GM21367 (cell line): ENCODE data around the gene PRAMEF1.
"Not testable (repeated sequence)": the region's sequence is repeated elsewhere in the genome, so short reads cannot be mapped to it uniquely, and the experiment has no call there.

Experiments used
- ATAC-seq: cut with Tn5 transposase; IDR thresholded peaks from one replicate; pipeline ENCODE4 v1.9.1; 2021; ENCODE audit not compliant: unreplicated experiment

The PRAMEF1 gene

DNA sequence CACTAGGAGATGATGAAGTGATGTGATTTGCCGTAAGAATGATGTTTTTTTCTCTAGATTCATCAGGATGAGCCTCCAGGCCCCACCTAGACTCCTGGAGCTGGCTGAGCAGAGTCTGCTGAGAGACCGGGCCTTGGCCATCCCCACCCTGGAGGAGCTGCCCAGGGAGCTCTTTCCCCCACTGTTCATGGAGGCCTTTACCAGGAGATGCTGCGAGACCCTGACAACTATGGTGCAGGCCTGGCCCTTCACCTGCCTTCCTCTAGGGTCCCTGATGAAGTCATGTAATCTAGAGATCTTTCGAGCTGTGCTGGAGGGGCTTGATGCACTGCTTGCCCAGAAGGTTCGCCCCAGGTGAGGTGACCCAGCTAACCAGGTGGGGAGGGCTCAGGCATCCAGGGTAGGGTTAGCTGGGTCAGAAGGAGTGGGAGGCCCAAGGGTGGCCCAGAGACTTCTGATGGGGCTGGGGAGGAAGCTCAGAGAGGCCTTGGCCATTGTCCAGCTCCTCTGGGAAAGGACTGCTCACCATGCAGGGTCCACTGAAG lies 16.3 kb upstream of the PRAMEF1 start:
- ATAC-seq: no peak

DNA sequence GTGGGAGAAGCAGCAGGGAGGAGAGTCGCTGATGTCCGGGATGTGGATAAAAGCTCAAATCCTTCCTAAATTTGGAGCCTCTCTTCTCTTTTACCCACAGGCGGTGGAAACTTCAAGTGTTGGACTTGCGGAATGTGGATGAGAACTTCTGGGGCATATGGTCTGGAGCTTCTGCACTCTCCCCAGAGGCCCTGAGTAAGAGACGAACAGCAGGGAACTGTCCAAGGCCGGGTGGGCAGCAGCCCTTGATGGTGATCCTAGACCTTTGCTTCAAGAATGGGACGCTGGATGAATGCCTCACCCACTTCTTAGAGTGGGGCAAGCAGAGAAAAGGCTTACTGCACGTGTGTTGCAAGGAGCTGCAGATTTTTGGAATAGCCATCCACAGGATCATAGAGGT lies 15.8 kb upstream of the PRAMEF1 start:
- no peak for ATAC-seq

DNA sequence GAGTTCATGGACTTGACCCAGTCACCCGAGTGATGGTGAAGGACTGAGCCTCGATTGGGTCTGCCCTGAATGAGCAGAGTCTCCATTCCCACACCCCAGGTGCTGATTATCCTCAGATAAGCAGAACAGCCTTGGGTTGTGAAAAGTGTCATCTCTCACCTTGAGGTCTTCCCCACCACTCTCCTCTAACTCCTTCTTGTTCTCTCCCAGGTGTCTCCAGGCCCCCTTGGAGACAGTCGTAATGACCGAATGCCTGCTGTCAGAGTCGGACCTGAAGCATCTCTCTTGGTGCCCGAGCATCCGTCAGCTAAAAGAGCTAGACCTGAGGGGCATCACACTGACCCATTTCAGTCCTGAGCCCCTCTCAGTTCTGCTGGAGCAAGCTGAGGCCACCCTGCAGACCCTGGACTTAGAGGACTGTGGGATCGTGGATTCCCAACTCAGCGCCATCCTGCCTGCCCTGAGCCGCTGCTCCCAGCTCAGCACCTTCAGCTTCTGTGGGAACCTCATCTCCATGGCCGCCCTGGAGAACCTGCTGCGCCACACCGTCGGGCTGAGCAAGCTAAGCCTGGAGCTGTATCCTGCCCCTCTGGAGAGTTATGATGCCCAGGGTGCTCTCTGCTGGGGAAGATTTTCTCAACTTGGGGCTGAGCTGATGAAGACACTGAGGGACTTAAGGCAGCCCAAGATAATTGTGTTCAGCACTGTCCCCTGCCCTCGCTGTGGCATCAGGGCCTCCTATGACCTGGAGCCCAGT lies 14.2 kb upstream of the PRAMEF1 start:
- ATAC-seq: no peak

DNA sequence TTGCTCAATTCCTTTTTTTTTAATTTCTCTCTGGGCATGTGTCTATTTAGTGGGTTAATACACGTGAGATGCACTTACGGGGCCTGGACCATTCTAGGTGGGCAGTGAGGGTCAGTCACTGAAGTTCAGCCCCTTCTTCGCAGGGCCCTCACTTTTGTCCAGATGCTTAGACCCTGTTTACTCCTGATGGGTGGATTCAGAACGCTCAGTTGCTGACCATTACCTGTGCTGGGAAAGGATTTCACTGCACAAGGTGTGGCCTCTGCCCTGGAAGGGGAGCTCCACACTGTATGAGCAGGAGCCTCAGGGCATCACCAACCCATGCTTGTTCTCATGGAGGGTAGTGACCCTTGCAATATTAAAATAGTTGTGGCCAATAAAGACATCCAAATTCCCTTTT lies 13.1 kb upstream of the PRAMEF1 start:
- no peak for ATAC-seq

DNA sequence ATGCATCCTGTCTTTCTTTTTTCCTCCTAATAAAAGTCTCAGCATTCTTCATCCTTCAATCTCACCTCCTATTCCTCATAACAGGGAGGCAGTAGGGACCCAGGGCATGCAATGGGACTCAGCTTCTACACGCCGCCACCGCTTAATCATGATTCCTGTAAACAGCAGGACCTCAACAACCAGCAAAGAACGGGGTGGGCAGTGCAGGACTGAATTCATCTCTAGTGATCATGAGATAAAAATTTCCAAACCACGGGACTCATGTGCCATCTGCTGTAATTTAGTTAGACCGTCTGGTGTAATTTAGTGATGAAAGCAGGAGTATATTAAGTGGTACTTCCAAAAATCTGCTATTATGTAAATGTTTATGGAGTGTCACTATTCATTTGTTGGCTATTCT lies 12.3 kb upstream of the PRAMEF1 start:
- no peak for ATAC-seq

DNA sequence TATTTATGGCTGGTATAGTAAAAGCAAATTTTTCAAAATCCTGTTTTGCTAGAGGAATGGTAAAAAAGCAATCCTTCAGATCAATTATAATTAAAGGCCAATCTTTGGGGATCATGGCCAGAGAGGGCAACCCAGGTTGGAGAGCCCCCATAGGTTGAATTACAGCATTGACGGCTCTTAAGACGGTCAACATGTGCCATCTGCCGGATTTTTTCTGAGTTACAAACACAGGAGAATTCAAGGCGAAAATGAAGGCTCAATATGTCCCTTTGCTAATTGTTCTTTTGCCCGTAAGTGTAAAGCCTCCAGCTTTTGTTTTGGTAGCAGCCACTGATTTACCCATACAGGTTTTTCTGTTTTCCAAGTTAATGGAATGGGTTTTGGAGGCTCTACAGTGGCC lies 9.7 kb upstream of the PRAMEF1 start:
- ATAC-seq: not testable (repeated sequence)

DNA sequence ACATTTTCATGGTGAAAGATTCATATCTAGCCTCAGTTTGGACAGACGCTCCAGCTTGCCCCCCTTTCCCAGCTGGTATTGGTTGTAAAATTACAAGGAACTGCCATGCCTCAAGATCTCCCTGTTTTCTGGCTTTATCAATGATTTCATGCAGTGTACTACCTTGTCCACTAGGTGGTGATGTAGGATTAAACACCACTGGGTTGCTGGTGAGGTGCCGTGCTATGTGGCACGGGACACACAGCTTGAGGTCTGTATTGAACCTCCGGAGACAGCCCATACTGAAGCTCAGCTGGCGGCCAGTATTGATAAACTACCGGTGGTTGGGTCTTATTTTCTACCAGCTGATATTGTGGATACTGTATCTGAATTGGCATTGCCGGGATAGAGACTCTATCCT lies 7.4 kb upstream of the PRAMEF1 start:
- not testable (repeated sequence) for ATAC-seq

DNA sequence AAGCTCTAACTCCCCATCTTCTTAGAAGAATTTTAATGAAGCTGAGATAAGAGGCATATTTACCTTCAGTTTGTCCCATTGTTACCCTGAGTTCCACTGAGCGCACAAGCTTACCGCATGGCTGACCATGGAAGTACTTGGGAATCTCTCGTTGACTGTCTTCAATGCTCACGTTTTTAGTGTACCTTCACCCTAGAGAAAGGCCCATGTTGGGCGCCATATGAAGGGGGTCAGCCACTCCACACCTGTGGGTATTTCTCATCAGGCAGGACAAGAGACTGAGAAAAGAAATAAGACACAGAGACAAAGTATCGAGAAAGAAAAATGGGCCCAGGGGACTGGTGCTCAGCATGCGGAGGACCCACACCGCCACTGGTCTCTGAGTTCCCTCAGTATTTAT lies 6.5 kb upstream of the PRAMEF1 start:
- not testable (repeated sequence) for ATAC-seq

DNA sequence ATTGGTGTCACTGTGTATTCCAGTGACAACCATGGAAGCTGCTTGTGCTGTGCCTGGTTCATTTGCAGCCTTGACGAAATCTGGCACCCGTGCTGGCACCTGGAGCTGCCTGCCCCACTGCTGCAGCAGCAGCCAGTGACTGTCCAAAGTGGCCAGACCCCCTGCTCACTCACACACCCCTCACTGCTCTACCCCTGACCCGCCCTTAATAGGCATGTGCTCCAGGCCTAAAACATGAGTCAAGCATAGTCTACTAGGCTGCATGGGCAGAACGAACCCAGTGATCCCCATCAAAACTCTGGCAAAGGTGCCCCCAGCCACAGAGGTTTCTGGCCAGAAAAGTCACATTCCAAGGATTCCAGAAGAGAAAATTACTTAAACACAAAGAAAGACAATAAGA lies 7.7 kb downstream of the PRAMEF1 start:
- no peak for ATAC-seq

DNA sequence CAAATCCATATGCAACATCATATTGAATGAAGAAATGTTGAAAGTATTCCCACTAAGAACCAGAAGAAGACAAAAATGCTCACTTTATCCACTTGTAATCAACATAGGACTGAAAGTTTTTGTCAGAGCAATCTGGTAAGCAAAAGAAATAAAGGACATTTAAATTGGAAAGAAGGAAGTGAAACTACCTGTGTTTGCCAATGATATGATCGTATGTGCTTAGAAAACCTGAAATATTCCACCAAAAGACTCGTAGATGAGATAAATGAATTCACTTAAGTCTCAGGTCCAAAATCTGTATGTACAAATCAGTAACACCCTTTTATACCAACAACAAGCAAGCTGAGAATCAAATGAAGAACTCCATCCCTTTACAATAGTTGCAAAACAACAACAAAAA lies 8.5 kb downstream of the PRAMEF1 start:
- ATAC-seq: no peak

DNA sequence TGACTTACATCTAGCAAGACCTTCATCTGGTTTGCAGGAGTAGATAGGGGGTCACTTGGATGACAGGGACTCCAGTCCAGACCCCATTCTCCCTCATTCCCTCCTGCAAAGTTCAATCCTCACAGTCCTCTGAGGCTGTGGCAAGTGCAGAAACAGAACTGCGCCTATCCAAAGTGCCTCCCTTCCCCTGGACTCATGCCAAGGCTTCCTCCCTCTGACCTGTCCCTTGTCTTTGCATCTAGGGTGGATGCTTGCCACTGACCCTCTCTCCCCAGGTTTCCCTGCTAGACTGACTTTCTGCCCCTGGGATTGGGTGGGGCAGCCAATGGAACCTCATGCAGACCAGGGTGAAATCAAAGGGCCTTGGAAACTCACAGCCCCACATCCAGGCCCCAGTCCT lies 18.7 kb downstream of the PRAMEF1 start:
- ATAC-seq: no peak

DNA sequence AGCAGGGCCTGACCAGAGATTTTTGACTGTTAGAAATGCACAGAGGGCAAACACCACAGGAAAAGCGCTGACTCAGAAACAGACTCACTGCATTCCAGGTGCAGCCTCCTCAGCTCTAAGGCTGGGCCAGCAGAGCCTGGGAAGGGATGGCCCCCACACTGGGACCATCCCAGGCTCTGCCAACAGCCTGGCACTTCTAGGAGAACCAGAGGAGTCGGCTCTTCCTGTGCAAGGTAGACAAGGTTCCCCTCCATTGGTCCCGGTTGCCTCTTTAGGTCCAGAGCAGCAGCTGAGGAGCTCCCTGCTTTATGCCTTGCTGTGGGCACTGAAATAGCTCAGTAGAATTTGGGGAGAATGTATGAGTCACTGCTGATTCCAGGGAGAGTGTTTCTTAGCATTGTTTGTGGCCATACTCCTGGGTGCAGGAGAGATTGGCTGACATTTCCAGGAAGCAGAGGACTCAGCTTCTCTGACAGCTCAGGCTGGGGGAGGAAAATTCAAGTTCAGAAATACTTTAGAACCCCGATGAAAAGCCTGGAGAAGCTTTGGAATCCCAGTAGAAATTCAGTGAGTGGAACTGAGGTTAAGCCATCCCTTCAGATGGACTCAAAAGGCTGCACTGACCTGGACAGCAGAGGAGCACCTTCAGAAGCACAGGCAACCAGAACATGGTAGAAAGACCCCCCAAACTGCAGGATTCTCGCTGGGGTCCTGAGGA lies 19.7 kb downstream of the PRAMEF1 start:
- no peak for ATAC-seq

DNA sequence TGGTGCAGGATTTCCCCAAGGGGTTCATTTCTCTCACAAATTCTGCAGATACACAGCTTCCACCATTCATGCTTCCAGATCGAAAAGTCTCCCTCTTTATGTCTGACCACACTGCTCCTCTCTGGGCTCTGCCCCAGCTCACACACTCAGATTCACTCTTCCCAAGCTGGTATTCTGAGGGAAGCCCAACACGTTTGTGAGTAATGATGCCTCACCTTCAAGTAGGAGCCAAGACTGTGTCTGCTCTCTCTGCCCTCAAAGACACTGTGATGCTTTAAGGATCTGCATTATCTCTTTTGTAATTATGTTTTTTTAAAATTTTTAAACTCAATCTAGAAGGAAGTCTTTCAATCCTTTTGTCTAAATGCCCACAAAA lies 20.2 kb downstream of the PRAMEF1 start:
- ATAC-seq: no peak

DNA sequence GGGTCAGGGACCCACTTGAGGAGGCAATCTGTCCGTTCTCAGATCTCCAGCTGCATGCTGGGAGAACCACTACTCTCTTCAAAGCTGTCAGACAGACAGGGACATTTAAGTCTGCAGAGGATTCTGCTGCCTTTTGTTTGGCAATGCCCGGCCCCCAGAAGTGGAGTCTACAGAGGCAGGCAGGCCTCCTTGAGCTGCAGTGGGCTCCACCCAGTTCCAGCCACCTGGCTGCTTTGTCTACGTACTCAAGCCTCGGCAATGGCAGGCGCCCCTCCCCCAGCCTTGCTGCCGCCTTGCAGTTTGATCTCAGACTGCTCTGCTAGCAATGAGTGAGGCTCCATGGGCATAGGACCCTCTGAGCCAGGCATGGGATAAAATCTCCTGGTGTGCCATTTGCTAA lies 27.9 kb downstream of the PRAMEF1 start:
- ATAC-seq: not testable (repeated sequence)

DNA sequence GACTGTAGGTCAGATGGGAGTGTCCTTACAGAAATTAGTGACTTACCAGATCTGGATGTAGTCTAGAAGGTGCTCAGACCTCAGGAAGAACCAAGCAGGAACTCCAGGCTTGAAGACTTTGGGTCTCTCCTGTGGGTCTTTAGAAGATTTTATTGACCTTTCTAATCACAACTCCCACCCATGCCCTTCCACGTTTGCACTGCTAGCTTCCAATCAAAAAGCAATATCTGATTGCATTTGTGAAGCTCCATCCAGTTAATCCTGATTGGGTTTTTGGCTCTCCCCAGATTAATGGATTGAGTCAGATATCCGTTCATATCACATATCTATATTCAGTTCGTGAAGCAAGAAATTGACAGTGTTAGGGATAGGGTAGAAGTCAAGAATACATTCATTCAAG lies 40.1 kb downstream of the PRAMEF1 start, which contains the start of gene PRAMEF11:
Gene PRAMEF11 (minus strand): TSS at position 101 of the 400 bp plus-strand sequence. CDS start 2,621 bp downstream, outside the sequence.
- not testable (repeated sequence) for ATAC-seq

DNA sequence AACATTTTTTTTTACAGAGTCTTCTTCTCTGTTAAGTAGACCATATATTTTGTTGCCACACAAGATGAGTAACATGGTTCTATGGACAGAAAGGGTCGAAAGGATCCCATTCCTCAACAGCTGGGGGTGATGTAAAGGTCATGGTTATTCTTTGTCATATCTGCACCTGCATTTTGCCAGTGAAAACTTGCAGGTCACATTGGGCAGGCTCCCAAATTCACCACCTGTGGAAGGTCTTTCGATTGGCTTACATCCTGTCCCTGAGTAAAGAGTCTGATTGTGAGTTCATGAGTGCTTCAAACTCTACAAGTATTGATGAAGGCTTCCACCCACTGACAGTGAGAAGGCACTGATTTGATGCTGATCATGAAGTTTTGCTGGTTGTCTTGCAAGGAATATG lies 42.1 kb downstream of the PRAMEF1 start:
- ATAC-seq: not testable (repeated sequence)
